HepG2 (cell line): ENCODE results near the gene POLE. TPM values are rescaled to one million over a fixed set of nuclear protein-coding genes. Genes with fewer than 3 reads are reported as not detected.

ENCODE experiments used
- DR1 ChIP-seq: sonication (generic); formaldehyde crosslinking; IDR thresholded peaks from 2 replicates; pipeline ENCODE4 v1.8.0; 2021; ENCODE audit warnings: mild to moderate bottlenecking, missing genetic modification reagents, inconsistent platforms
- FLYWCH1 ChIP-seq: sonication (generic); formaldehyde crosslinking; IDR thresholded peaks from 2 replicates; pipeline ENCODE4 v1.8.1; 2023; ENCODE audit warnings: mild to moderate bottlenecking, missing genetic modification reagents
- HNRNPLL ChIP-seq: fragments of 200-400 bp; formaldehyde crosslinking; IDR thresholded peaks from 2 replicates; pipeline ENCODE4 v1.6.1; 2017; ENCODE audit warnings: mild to moderate bottlenecking, low read depth, low read length; ENCODE audit not compliant: poor library complexity, severe bottlenecking
- MED8 ChIP-seq: sonication (generic); formaldehyde crosslinking; IDR thresholded peaks from 2 replicates; pipeline ENCODE4 v1.8.1; 2023; ENCODE audit warnings: mild to moderate bottlenecking, missing genetic modification reagents; ENCODE audit not compliant: insufficient replicate concordance
- NFIB ChIP-seq: sonication (generic); formaldehyde crosslinking; IDR thresholded peaks from 2 replicates; pipeline ENCODE4 v1.9.0; 2021; ENCODE audit warnings: missing genetic modification reagents, mild to moderate bottlenecking, borderline replicate concordance
- NPAS2 ChIP-seq: sonication (generic); formaldehyde crosslinking; IDR thresholded peaks from 2 replicates; pipeline ENCODE4 v1.8.0; 2022; ENCODE audit warnings: mild to moderate bottlenecking, missing genetic modification reagents, borderline replicate concordance
- PITX1 ChIP-seq: sonication (generic); formaldehyde crosslinking; IDR thresholded peaks from 2 replicates; pipeline ENCODE4 v1.5.1; 2020; ENCODE audit warnings: mild to moderate bottlenecking, missing genetic modification reagents
- RELA ChIP-seq: sonication (generic); formaldehyde crosslinking; IDR thresholded peaks from 2 replicates; pipeline ENCODE4 v1.4.0; 2020; ENCODE audit warnings: missing genetic modification reagents
- TBX3 ChIP-seq: fragments of 450-650 bp; IDR thresholded peaks from 2 replicates; pipeline ENCODE4 v1.6.1; 2017; ENCODE audit warnings: antibody characterized with exemption, mild to moderate bottlenecking, inconsistent platforms, borderline replicate concordance
- THAP7 ChIP-seq: sonication (generic); formaldehyde crosslinking; IDR thresholded peaks from 2 replicates; pipeline ENCODE4 v1.8.1; 2023; ENCODE audit warnings: mild to moderate bottlenecking, missing genetic modification reagents
- ZBTB34 ChIP-seq: sonication (generic); formaldehyde crosslinking; IDR thresholded peaks from 2 replicates; pipeline ENCODE4 v1.8.0; 2022; ENCODE audit warnings: mild to moderate bottlenecking, missing genetic modification reagents
- ZBTB37 ChIP-seq: sonication (generic); formaldehyde crosslinking; IDR thresholded peaks from 2 replicates; pipeline ENCODE4 v1.4.0; 2020; ENCODE audit warnings: mild to moderate bottlenecking, missing genetic modification reagents
- ZNF276 ChIP-seq: sonication (generic); formaldehyde crosslinking; IDR thresholded peaks from 2 replicates; pipeline ENCODE4 v1.4.0; 2020; ENCODE audit warnings: mild to moderate bottlenecking, low read depth, missing genetic modification reagents
- ZNF407 ChIP-seq: sonication (generic); formaldehyde crosslinking; IDR thresholded peaks from one replicate; pipeline ENCODE4 v1.5.1; 2020; ENCODE audit warnings: mild to moderate bottlenecking, missing genetic modification reagents; ENCODE audit errors: not compliant biosample characterization
- ZNF670 ChIP-seq: sonication (generic); formaldehyde crosslinking; IDR thresholded peaks from 2 replicates; pipeline ENCODE4 v1.8.0; 2022; ENCODE audit warnings: mild to moderate bottlenecking, missing genetic modification reagents, borderline replicate concordance
- polyA plus RNA-seq, 8 experiments: library from polyadenylated mRNA; depleted of rRNA in 3 of 8; stranded (reverse) in 7 of 8; unstranded in 1 of 8; fragments of >200 nt; fragmentation: Illumina TruSeq in 4 of 8; extraction: Trizol in 4 of 8; gene quantifications; 2 replicates each; pipeline versions ENCODE4 v1.2.1 to v1.2.3, GENCODE V29; 2011 to 2016; ENCODE audit warnings: low read depth in 4 of 8, missing spikeins in 1 of 8, mixed read lengths in 1 of 8; ENCODE audit not compliant: insufficient read depth in 1 of 8
- total RNA-seq, 5 experiments: library from RNA; depleted of rRNA; stranded (reverse); fragments of >200 nt; fragmentation: Illumina TruSeq; extraction: Trizol; gene quantifications; 2 replicates each; pipeline ENCODE4 v1.2.3, GENCODE V29; 2016; ENCODE audit warnings: low read depth in 1 of 5

POLE gene
- total and polyA plus RNA-seq, 2 of the 13 experiments (the other 11 are each of a cell fraction or from before 2014, with no cell fraction given): 25.3 to 52.2 TPM

GRCh38 chr12:132610051-132610759, 76.9 kb downstream of the POLE start, which contains the start of gene LRCOL1 (continued):
- no peak for TF ChIP-seq ZNF407
- TF ChIP-seq HNRNPLL: no peak
- TF ChIP-seq NPAS2: no peak
- TF ChIP-seq NFIB (CRISPR knock-in tag): no peak
- TF ChIP-seq ZBTB37 (CRISPR knock-in tag): no peak
- no peak for TF ChIP-seq RELA (CRISPR knock-in tag)
- TF ChIP-seq MED8 (CRISPR knock-in tag): no peak
- no peak for TF ChIP-seq DR1 (CRISPR knock-in tag)
- TF ChIP-seq ZNF670 (CRISPR knock-in tag): no peak
- no peak for TF ChIP-seq PITX1 (CRISPR knock-in tag)
- no peak for TF ChIP-seq TBX3
- TF ChIP-seq ZNF276 (CRISPR knock-in tag): no peak
- no peak for TF ChIP-seq ZBTB34 (CRISPR knock-in tag)
- no peak for TF ChIP-seq FLYWCH1 (CRISPR knock-in tag)
- no peak for TF ChIP-seq THAP7 (CRISPR knock-in tag)
